Measurements from ENCODE around the gene TEX11. TPM values are rescaled to one million over a fixed set of nuclear protein-coding genes. Genes with fewer than 3 reads are reported as not detected.

Gene TEX11
- total and polyA plus RNA-seq, 9 of the 15 experiments (the other 6 are each of a cell fraction or from before 2014, with no cell fraction given): 0.27 to 1.1 (median 0.45) TPM

DNA sequence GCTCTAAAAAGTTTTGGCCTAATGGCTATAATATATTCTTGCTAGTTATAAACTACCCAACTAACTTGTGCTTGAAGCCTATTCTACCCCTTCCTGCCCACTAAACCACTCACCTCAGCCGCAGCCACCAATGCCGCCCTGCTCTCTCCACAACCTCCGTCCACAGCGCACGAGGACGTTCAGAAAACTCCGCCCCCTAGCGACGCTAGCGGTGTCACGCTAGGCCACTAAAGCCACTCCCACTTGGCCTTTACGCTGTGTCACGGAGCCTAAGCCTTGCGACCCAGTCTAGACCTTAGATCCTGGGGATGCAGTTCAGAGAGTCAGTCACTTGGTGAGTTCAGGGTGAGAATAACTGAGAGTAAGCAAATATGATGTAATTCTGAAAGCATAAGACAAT is at the start of gene TEX11 (continued):
- TF ChIP-seq SETDB1 (IDR thresholded peaks at IDR 0.05; ENCODE audit: low read length) (no peak), HDAC8 (tag; IDR thresholded peaks at IDR 0.05) (no peak), MYC (IDR thresholded peaks at IDR 0.05; ENCODE audit: low read depth, low read length) (peak; percentile 69), MYC (CRISPR knock-in tag; IDR thresholded peaks at IDR 0.05; ENCODE audit: borderline replicate concordance, low read depth) (no peak), RB1 (IDR thresholded peaks at IDR 0.05; ENCODE audit: low read depth) (no peak), CREBBP (IDR thresholded peaks at IDR 0.05; ENCODE audit: low read depth, low read length) (no peak), ZBED1 (IDR thresholded peaks at IDR 0.05) (no peak), MBD2 (IDR thresholded peaks at IDR 0.05; ENCODE audit: borderline replicate concordance, low read depth) (no peak), CEBPB (tag; IDR thresholded peaks at IDR 0.05) (no peak), ZNF165 (CRISPR knock-in tag; IDR thresholded peaks at IDR 0.05; ENCODE audit: borderline replicate concordance) (no peak), ZNF699 (CRISPR knock-in tag; IDR thresholded peaks at IDR 0.05; ENCODE audit: insufficient replicate concordance) (no peak), CREB1 (IDR thresholded peaks at IDR 0.05) (no peak), CREB1 (CRISPR knock-in tag; IDR thresholded peaks at IDR 0.05) (no peak), MCM3 (IDR thresholded peaks at IDR 0.05) (no peak), PURB (CRISPR knock-in tag; IDR thresholded peaks at IDR 0.05; ENCODE audit: low read depth) (no peak), PHF20 (IDR thresholded peaks at IDR 0.05; ENCODE audit: partially characterized antibody) (no peak), PHTF2 (CRISPR knock-in tag; IDR thresholded peaks at IDR 0.05) (no peak), DMBX1 (CRISPR knock-in tag; IDR thresholded peaks at IDR 0.05; ENCODE audit: borderline replicate concordance) (no peak), CHD4 (IDR thresholded peaks at IDR 0.05; ENCODE audit: insufficient read depth, insufficient replicate concordance, low read depth, low read length, poor library complexity, severe bottlenecking) (no peak), BRD4 (IDR thresholded peaks at IDR 0.05) (no peak), BCL6 (CRISPR knock-in tag; IDR thresholded peaks at IDR 0.05) (no peak)
- TF ChIP-seq, protein P1, sequence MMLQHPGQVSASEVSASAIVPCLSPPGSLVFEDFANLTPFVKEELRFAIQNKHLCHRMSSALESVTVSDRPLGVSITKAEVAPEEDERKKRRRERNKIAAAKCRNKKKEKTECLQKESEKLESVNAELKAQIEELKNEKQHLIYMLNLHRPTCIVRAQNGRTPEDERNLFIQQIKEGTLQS (IDR thresholded peaks at IDR 0.05): no peak
- TF ChIP-seq, protein P1 (CRISPR knock-in tag; conservative IDR thresholded peaks at IDR 0.05): no peak
- TF ChIP-seq, protein P2, sequence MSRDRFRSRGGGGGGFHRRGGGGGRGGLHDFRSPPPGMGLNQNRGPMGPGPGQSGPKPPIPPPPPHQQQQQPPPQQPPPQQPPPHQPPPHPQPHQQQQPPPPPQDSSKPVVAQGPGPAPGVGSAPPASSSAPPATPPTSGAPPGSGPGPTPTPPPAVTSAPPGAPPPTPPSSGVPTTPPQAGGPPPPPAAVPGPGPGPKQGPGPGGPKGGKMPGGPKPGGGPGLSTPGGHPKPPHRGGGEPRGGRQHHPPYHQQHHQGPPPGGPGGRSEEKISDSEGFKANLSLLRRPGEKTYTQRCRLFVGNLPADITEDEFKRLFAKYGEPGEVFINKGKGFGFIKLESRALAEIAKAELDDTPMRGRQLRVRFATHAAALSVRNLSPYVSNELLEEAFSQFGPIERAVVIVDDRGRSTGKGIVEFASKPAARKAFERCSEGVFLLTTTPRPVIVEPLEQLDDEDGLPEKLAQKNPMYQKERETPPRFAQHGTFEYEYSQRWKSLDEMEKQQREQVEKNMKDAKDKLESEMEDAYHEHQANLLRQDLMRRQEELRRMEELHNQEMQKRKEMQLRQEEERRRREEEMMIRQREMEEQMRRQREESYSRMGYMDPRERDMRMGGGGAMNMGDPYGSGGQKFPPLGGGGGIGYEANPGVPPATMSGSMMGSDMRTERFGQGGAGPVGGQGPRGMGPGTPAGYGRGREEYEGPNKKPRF (IDR thresholded peaks at IDR 0.05; ENCODE audit: low read depth, low read length): no peak
- TF ChIP-seq, protein P3, sequence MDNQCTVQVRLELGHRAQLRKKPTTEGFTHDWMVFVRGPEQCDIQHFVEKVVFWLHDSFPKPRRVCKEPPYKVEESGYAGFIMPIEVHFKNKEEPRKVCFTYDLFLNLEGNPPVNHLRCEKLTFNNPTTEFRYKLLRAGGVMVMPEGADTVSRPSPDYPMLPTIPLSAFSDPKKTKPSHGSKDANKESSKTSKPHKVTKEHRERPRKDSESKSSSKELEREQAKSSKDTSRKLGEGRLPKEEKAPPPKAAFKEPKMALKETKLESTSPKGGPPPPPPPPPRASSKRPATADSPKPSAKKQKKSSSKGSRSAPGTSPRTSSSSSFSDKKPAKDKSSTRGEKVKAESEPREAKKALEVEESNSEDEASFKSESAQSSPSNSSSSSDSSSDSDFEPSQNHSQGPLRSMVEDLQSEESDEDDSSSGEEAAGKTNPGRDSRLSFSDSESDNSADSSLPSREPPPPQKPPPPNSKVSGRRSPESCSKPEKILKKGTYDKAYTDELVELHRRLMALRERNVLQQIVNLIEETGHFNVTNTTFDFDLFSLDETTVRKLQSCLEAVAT (IDR thresholded peaks at IDR 0.05): no peak
- TF ChIP-seq, protein P4, sequence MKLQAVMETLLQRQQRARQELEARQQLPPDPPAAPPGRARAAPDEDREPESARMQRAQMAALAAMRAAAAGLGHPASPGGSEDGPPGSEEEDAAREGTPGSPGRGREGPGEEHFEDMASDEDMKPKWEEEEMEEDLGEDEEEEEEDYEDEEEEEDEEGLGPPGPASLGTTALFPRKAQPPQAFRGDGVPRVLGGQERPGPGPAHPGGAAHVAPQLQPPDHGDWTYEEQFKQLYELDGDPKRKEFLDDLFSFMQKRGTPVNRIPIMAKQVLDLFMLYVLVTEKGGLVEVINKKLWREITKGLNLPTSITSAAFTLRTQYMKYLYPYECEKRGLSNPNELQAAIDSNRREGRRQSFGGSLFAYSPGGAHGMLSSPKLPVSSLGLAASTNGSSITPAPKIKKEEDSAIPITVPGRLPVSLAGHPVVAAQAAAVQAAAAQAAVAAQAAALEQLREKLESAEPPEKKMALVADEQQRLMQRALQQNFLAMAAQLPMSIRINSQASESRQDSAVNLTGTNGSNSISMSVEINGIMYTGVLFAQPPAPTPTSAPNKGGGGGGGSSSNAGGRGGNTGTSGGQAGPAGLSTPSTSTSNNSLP (IDR thresholded peaks at IDR 0.05; ENCODE audit: borderline replicate concordance, low read depth, low read length): no peak

Measured in K562 (cell line).